GM10266 (cell line): ENCODE results near the gene INPP4B.
"Not testable (repeated sequence)": the region's sequence is repeated elsewhere in the genome, so short reads cannot be mapped to it uniquely, and the experiment has no call there.

Experiments used
- DNase-seq: peaks from one replicate; pipeline ENCODE4 v3.0.0; 2012; ENCODE audit errors: extremely low spot score
- CTCF ChIP-seq: IDR thresholded peaks from 2 replicates; pipeline ENCODE4 v1.5.1; 2012; ENCODE audit warnings: mild to moderate bottlenecking, low read depth; ENCODE audit not compliant: control insufficient read depth, insufficient read depth; ENCODE audit errors: missing control alignments

Gene INPP4B

DNA sequence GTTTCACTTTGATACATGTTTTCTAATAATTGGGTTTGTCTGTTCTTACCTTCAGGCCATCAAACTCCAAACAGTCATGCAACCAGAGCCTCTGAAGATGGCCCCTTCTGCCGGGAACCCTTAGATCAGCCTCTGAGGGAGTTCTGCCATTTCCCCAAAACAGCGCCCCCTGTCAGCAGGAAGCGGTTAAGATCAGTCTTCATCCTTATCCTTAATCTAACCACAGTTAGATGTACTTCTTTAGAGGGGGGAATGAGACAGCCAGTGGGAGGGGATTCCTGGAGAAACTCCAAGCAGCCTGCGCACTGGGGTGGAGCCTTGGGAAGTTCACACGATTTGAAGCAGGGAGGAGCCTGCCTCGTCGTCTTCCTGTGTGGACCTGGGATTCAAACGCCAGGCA, 185.4 kb downstream of the INPP4B start:
- TF ChIP-seq CTCF: no peak
- DNase-seq: no peak

- TF ChIP-seq CTCF: no peak
- DNase-seq: no peak
Measured at GRCh38 chr4:142656178-142656577, 189.9 kb downstream of the INPP4B start.

DNA sequence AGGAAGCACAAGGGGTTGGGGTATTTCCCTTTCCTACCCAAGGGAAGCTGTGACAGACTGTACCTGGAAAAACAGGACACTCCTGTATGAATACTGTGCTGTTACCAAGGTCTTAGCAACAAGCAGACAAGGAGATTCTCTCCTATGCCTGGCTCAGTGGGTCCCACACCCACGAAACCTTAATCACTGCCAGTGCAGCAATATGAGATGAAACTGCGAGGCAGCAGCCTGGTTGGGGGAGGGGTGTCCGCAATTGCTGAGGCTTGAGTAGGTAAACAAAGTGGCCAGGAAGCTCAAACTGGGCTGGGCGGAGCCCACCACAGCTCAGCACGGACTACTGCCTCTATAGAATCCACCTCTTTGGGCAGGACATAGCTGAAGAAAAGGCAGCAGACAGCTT, 197.7 kb downstream of the INPP4B start:
- TF ChIP-seq CTCF: no peak
- no peak for DNase-seq

- TF ChIP-seq CTCF: no peak
- DNase-seq: no peak
Measured at GRCh38 chr4:142645475-142646108, 200.5 kb downstream of the INPP4B start.

GRCh38 chr4:142644628-142645027, 201.5 kb downstream of the INPP4B start:
- DNase-seq: not testable (repeated sequence)

DNA sequence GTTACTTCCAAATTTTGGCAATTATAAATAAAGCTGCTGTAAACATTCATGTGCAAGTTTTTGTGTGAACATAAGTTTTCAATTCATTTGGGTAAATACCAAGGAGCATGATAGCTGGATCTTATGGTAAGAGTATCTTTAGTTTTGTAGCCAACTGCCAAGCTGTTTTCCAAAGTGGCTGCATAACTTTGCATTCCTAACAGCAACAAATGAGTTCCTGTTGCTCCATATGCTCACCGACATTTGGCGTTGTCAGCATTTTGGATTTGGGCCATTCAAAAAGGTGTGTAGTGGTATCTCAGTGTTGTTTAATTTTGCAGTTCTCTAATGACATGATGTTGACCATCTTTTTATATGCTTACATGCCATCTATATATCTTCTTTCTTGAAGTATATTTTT, 208.5 kb downstream of the INPP4B start:
- TF ChIP-seq CTCF: no peak
- DNase-seq: no peak

DNA sequence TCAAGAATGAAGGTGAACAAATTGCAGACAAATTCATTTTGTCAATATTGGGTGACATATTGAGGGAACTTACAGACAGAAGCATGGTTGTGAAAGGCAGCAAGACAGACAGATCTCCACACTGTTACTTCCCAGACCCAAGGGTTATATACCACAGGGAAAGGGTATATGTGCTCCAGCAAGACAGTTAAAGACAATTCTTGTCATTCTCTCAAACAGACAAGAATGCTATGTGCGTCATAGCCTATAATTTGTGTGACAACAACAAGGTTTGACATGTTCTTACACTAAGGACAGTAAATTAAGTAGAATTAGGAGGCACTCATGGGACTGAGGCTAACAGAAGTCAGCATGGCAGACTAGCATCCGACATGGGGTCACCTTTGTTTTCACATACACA, 214.3 kb downstream of the INPP4B start:
- no peak for DNase-seq
- TF ChIP-seq CTCF: no peak

GRCh38 chr4:142615324-142615665, 230.8 kb downstream of the INPP4B start:
- TF ChIP-seq CTCF: no peak
- DNase-seq: no peak
